Loucy (cell line): ENCODE measurements around the gene HOXB7.

ENCODE experiments used
- H2AFZ ChIP-seq: fragments of 200-600 bp; sonication (generic); 2 replicates; pipeline ENCODE4 v1.6.0; 2016; ENCODE audit warnings: antibody characterized with exemption, mild to moderate bottlenecking, low read length, moderate library complexity
- H3F3A ChIP-seq: fragments of 200-600 bp; 2 replicates; pipeline ENCODE4 v1.6.0; 2016; ENCODE audit warnings: antibody characterized with exemption, low read depth, mild to moderate bottlenecking
- H3K27me3 ChIP-seq: fragments of 200-600 bp; sonication (generic); 2 replicates; pipeline ENCODE4 v1.6.1; 2014; ENCODE audit warnings: low read length, mild to moderate bottlenecking; ENCODE audit not compliant: insufficient read depth, poor library complexity, severe bottlenecking
- H3K36me3 ChIP-seq: fragments of 200-600 bp; sonication (generic); 2 replicates; pipeline ENCODE4 v1.6.1; 2016; ENCODE audit warnings: low read length; ENCODE audit not compliant: insufficient read depth
- H3K4me1 ChIP-seq: fragments of 200-600 bp; sonication (generic); 2 replicates; pipeline ENCODE4 v1.5.1; 2014; ENCODE audit warnings: low read length, mild to moderate bottlenecking; ENCODE audit not compliant: insufficient read depth, poor library complexity, severe bottlenecking
- H3K4me2 ChIP-seq: fragments of 200-600 bp; sonication (generic); 2 replicates; pipeline ENCODE4 v1.6.0; 2014; ENCODE audit warnings: antibody characterized with exemption, low read length, low read depth, mild to moderate bottlenecking; ENCODE audit not compliant: poor library complexity, severe bottlenecking
- H3K4me3 ChIP-seq: fragments of 200-600 bp; sonication (generic); 2 replicates; pipeline ENCODE4 v1.5.1; 2014; ENCODE audit warnings: low read length, mild to moderate bottlenecking, mixed read lengths; ENCODE audit not compliant: poor library complexity, severe bottlenecking
- H3K79me2 ChIP-seq: fragments of 200-600 bp; sonication (generic); 2 replicates; pipeline ENCODE4 v1.6.1; 2014; ENCODE audit warnings: low read length; ENCODE audit not compliant: insufficient read depth
- H3K9ac ChIP-seq: fragments of 200-600 bp; sonication (generic); 2 replicates; pipeline ENCODE4 v1.6.0; 2014; ENCODE audit warnings: mild to moderate bottlenecking, low read depth, low read length, moderate library complexity; ENCODE audit not compliant: poor library complexity, severe bottlenecking
- H3K9me2 ChIP-seq: fragments of 200-600 bp; sonication (generic); replicated peaks from 2 replicates; pipeline ENCODE4 v1.6.1; 2016; ENCODE audit warnings: low read depth, low read length, mixed read lengths
- H3K9me3 ChIP-seq: fragments of 200-600 bp; sonication (generic); 2 replicates; pipeline ENCODE4 v1.6.1; 2014; ENCODE audit warnings: mild to moderate bottlenecking, antibody characterized with exemption, low read length, low read depth; ENCODE audit not compliant: insufficient read depth
- H4K20me1 ChIP-seq: fragments of 200-600 bp; sonication (generic); 2 replicates; pipeline ENCODE4 v1.6.0; 2014; ENCODE audit warnings: antibody characterized with exemption, low read length, mild to moderate bottlenecking; ENCODE audit not compliant: insufficient read depth, poor library complexity, severe bottlenecking
- CTCF ChIP-seq: fragments of 200-600 bp; sonication (generic); conservative IDR thresholded peaks from 2 replicates; pipeline ENCODE4 v1.5.1; 2014; ENCODE audit warnings: mild to moderate bottlenecking, antibody characterized with exemption, low read length
- EZH2phosphoT487 ChIP-seq: fragments of 200-600 bp; IDR thresholded peaks from 2 replicates; pipeline ENCODE4 v1.6.1; 2018; ENCODE audit warnings: antibody characterized with exemption, mild to moderate bottlenecking, moderate library complexity, borderline replicate concordance

The HOXB7 gene

GRCh38 chr17:48624544-48625494 is 14.0 kb upstream of the HOXB7 start:
- Histone ChIP-seq H3K79me2 (peaks cover 98% of the 10 kb centered on the region), H3K9me2 (no peaks in the 10 kb centered on the region), H2AFZ (no peak overlapping the region), H3K9me3 (no peaks in the 10 kb centered on the region), H3K9ac (peak overlapping the region; percentile 100), H3K4me1 (peaks cover 58% of the 10 kb centered on the region), H3K4me3 (peak overlapping the region; percentile 89), H4K20me1 (peaks cover 24% of the 10 kb centered on the region), H3K36me3 (peaks cover 8% of the 10 kb centered on the region; the same call in 1 of the 2 replicates), H3F3A (no peaks in the 10 kb centered on the region), H3K27me3 (peaks cover 37% of the 10 kb centered on the region), H3K4me2 (peak overlapping the region; percentile 98)
- TF ChIP-seq CTCF = no peak
- no peak for TF ChIP-seq EZH2phosphoT487

GRCh38 chr17:48624118-48624517 is 13.3 kb upstream of the HOXB7 start:
- H3K4me1 ChIP-seq = peaks cover 59% of the 10 kb centered on the region
- H3K4me2 ChIP-seq = peak overlapping the region; percentile 98
- peaks cover 8% of the 10 kb centered on the region; the same call in 1 of the 2 replicates for H3K36me3 ChIP-seq
- peak overlapping the region; percentile 89 for H3K4me3 ChIP-seq
- peak overlapping the region; percentile 100 for H3K9ac ChIP-seq
- H3K9me3 ChIP-seq = no peaks in the 10 kb centered on the region
- no peaks in the 10 kb centered on the region for H3K9me2 ChIP-seq
- H2AFZ ChIP-seq = no peak overlapping the region
- H3F3A ChIP-seq = 0 out of 2 replicates have a peak, but pooled peaks cover 4% of the 10 kb centered on the region
- TF ChIP-seq CTCF (no peak), EZH2phosphoT487 (no peak)
- peaks cover 97% of the 10 kb centered on the region for H3K79me2 ChIP-seq
- peaks cover 39% of the 10 kb centered on the region for H3K27me3 ChIP-seq
- peaks cover 24% of the 10 kb centered on the region for H4K20me1 ChIP-seq

GRCh38 chr17:48623583-48623982 is 12.8 kb upstream of the HOXB7 start:
- Histone ChIP-seq H4K20me1 (peaks cover 24% of the 10 kb centered on the region), H3K9me3 (no peaks in the 10 kb centered on the region), H3K4me3 (peak overlapping the region; percentile 89), H3K27me3 (peaks cover 39% of the 10 kb centered on the region), H3K36me3 (peaks cover 8% of the 10 kb centered on the region; the same call in 1 of the 2 replicates), H2AFZ (no peak overlapping the region), H3K4me1 (peaks cover 58% of the 10 kb centered on the region), H3K9me2 (no peaks in the 10 kb centered on the region), H3F3A (0 out of 2 replicates have a peak, but pooled peaks cover 4% of the 10 kb centered on the region), H3K79me2 (peaks cover 96% of the 10 kb centered on the region), H3K4me2 (peak overlapping the region; percentile 98), H3K9ac (peak overlapping the region; percentile 100)
- TF ChIP-seq EZH2phosphoT487 (no peak), CTCF (no peak)
